GM20000 (cell line): ENCODE results near the gene UBE2O.

Experiments
- DNase-seq: peaks from one replicate; pipeline ENCODE4 v3.0.0; 2012; ENCODE audit warnings: low spot score
- CTCF ChIP-seq: IDR thresholded peaks from 2 replicates; pipeline ENCODE4 v1.5.1; 2012; ENCODE audit warnings: mild to moderate bottlenecking, control low read depth; ENCODE audit errors: extremely low read depth, missing control alignments

Gene UBE2O

GRCh38 chr17:76492123-76492988 lies 39.4 kb upstream of the UBE2O start:
- no peak for TF ChIP-seq CTCF
- peak; percentile 65 for DNase-seq

GRCh38 chr17:76491271-76492122 lies 38.5 kb upstream of the UBE2O start:
- no peak for DNase-seq
- TF ChIP-seq CTCF, result no peak

- TF ChIP-seq CTCF, result no peak
- DNase-seq, result no peak
These were observed 37.3 kb upstream of the UBE2O start for GRCh38 chr17:76490112-76490710.

- TF ChIP-seq CTCF, result no peak
- DNase-seq, result no peak
These were observed 34.7 kb upstream of the UBE2O start for GRCh38 chr17:76487451-76488192.

DNA sequence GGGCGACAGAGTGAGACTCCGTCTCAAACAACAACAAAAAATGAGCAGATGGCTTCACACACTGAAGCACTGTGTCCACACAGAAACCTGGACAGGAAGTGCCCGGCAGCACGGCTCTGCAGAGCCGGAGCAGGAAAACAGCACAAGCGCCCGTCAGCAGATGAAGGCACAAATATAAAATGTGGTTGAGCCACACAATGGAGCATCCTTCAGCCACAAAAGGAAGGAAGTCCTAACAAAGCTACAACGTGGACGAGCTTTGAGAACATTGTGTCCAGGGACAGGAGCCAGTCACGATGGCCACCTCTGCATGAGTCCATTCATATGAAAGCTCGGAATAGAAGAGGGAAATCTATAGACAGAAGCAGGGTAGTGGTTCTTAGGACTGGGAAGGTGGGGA lies 32.6 kb upstream of the UBE2O start:
- no peak for TF ChIP-seq CTCF
- no peak for DNase-seq

DNA sequence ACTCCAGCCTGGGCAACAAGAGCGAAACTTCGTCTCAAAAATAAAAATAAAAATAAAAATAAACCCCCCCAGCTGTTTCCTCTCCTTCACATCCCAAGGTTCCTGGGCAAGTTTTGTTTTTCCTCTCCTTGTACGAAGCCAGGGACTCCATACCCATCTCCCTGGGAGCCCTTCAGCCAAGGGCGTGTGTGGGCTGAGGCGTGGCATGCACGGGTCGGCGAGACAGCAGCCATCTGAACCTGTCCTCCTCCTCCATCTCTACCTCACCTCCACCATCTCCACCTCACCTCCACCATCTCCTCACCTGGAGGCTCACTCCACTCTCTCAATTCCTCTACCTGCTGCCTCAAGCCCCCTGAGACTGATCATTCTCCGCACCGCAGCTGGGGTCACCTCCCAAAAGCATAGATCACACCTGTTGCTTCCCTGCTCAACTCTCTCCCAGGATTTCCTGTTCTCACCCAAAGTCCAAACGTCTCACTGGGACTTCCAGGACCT lies 31.3 kb upstream of the UBE2O start:
- TF ChIP-seq CTCF, result no peak
- DNase-seq, result no peak
